Karpas-422 (cell line): ENCODE results near the gene ZSCAN21. TPM values are rescaled to one million over a fixed set of nuclear protein-coding genes. Genes with fewer than 3 reads are reported as not detected.

Experiments used
- DNase-seq: peaks from one replicate; pipeline ENCODE4 v3.0.0-alpha.2; 2015
- H2AFZ ChIP-seq: fragments of 200-600 bp; sonication (generic); 2 replicates; pipeline ENCODE4 v1.6.1; 2014; ENCODE audit warnings: antibody characterized with exemption, low read length, mixed read lengths
- H3K27ac ChIP-seq: fragments of 200-600 bp; sonication (generic); 2 replicates; pipeline ENCODE4 v1.5.1; 2014; ENCODE audit warnings: mild to moderate bottlenecking, low read length, moderate library complexity
- H3K27me3 ChIP-seq: fragments of 200-600 bp; sonication (generic); 2 replicates; pipeline ENCODE4 v1.6.1; 2014; ENCODE audit warnings: low read length, mixed read lengths
- H3K36me3 ChIP-seq: fragments of 200-600 bp; sonication (generic); 2 replicates; pipeline ENCODE4 v1.6.1; 2014; ENCODE audit warnings: low read length, mixed read lengths; ENCODE audit not compliant: insufficient read depth
- H3K4me1 ChIP-seq: fragments of 200-600 bp; sonication (generic); 2 replicates; pipeline ENCODE4 v1.6.1; 2014; ENCODE audit warnings: mild to moderate bottlenecking, low read length, mixed read lengths
- H3K4me2 ChIP-seq: fragments of 200-600 bp; sonication (generic); 2 replicates; pipeline ENCODE4 v1.6.1; 2014; ENCODE audit warnings: low read length, low read depth, mild to moderate bottlenecking; ENCODE audit not compliant: poor library complexity, severe bottlenecking
- H3K4me3 ChIP-seq: fragments of 200-600 bp; sonication (generic); 2 replicates; pipeline ENCODE4 v1.5.1; 2014; ENCODE audit warnings: mild to moderate bottlenecking, antibody characterized with exemption, low read length, mixed read lengths
- H3K79me2 ChIP-seq: fragments of 200-600 bp; sonication (generic); 2 replicates; pipeline ENCODE4 v1.6.1; 2014; ENCODE audit warnings: mild to moderate bottlenecking, low read length, mixed read lengths
- H3K9ac ChIP-seq: fragments of 200-600 bp; sonication (generic); 2 replicates; pipeline ENCODE4 v1.6.0; 2014; ENCODE audit warnings: low read length
- H3K9me2 ChIP-seq: fragments of 200-600 bp; sonication (generic), shearing (Covaris generic); replicated peaks from 2 replicates; pipeline ENCODE4 v1.6.0; 2014; ENCODE audit warnings: mild to moderate bottlenecking, low read length, moderate library complexity; ENCODE audit not compliant: insufficient read depth
- H3K9me3 ChIP-seq: fragments of 300-700, 200-600 bp; sonication (generic); 2 replicates; pipeline ENCODE4 v1.6.1; 2014; ENCODE audit warnings: low read length, mixed read lengths
- H4K20me1 ChIP-seq: fragments of 200-600 bp; sonication (generic); 2 replicates; pipeline ENCODE4 v1.6.1; 2014; ENCODE audit warnings: mild to moderate bottlenecking, antibody characterized with exemption, low read length, low read depth; ENCODE audit not compliant: insufficient read depth
- small RNA-seq: library from RNA; depleted of rRNA; stranded (forward); fragments of <200 nt; gene quantifications from one replicate; pipeline ENCODE3, GENCODE V24; 2014
- total RNA-seq: library from RNA; depleted of rRNA; stranded (reverse); fragments of >200 nt; shearing (Covaris generic); gene quantifications from 2 replicates; pipeline ENCODE4 v1.2.3, GENCODE V29; 2014; ENCODE audit warnings: low replicate concordance; rRNA removed

The ZSCAN21 gene
- total RNA-seq, 1 experiment from 2014 or later: 6.1 TPM

- no peaks in the 10 kb centered on the region for H4K20me1 ChIP-seq
- H2AFZ ChIP-seq: no peak overlapping the region
- DNase-seq: no peak
- H3K4me3 ChIP-seq: no peak overlapping the region
- H3K79me2 ChIP-seq: no peaks in the 10 kb centered on the region
- no peak overlapping the region for H3K27ac ChIP-seq
- H3K9me3 ChIP-seq: no peaks in the 10 kb centered on the region
- no peaks in the 10 kb centered on the region for H3K4me1 ChIP-seq
- no peak overlapping the region for H3K9ac ChIP-seq
- peaks cover 7% of the 10 kb centered on the region; the same call in 1 of the 2 replicates for H3K36me3 ChIP-seq
- no peaks in the 10 kb centered on the region for H3K27me3 ChIP-seq
- no peak overlapping the region for H3K4me2 ChIP-seq
- no peaks in the 10 kb centered on the region for H3K9me2 ChIP-seq
These were observed 61.6 kb downstream of the ZSCAN21 start for GRCh38 chr7:100111156-100111555.

GRCh38 chr7:100111914-100112313 is 62.3 kb downstream of the ZSCAN21 start:
- Histone ChIP-seq H3K27ac (no peak overlapping the region), H3K27me3 (no peaks in the 10 kb centered on the region), H3K9me2 (no peaks in the 10 kb centered on the region), H3K4me3 (no peak overlapping the region), H3K79me2 (no peaks in the 10 kb centered on the region), H3K4me2 (no peak overlapping the region), H3K36me3 (peaks cover 7% of the 10 kb centered on the region; the same call in 1 of the 2 replicates), H2AFZ (no peak overlapping the region), H3K4me1 (no peaks in the 10 kb centered on the region), H3K9ac (no peak overlapping the region), H4K20me1 (no peaks in the 10 kb centered on the region), H3K9me3 (no peaks in the 10 kb centered on the region)
- no peak for DNase-seq

Small RNAs within 50 kb of the gene (small RNA-seq; reads per million reads assigned to genes)
- gene MIR106B: 120 reads per million, percentile 99 among the genes with 10 or more reads in this experiment
- gene MIR25: 935 reads per million, percentile 100 among the genes with 10 or more reads in this experiment
- 529 reads per million, percentile 100 among the genes with 10 or more reads in this experiment for gene MIR93

Other genes starting within 250 kb of the ZSCAN21 start
- not detected in 2 replicates for gene CYP3A43, start 221.8 kb upstream of the ZSCAN21 start, total RNA-seq
- gene OR2AE1, start 172.7 kb upstream of the ZSCAN21 start, total RNA-seq: not detected in 2 replicates
- 20.9 and 25.2 TPM in 2 replicates for gene TRIM4, start 130.2 kb upstream of the ZSCAN21 start, total RNA-seq
- gene GJC3, start 120.2 kb upstream of the ZSCAN21 start, total RNA-seq: 0.47 TPM in 1 of 2 replicates, not detected in the other
- gene AZGP1, start 73.7 kb upstream of the ZSCAN21 start, total RNA-seq: 1.0 and 2.0 TPM in 2 replicates
- gene ZKSCAN1, start 34.2 kb upstream of the ZSCAN21 start, total RNA-seq: 21.3 and 22.1 TPM in 2 replicates
- 17.6 and 20.8 TPM in 2 replicates for gene ZNF3, start 31.9 kb downstream of the ZSCAN21 start, total RNA-seq
- 52.7 and 61.1 TPM in 2 replicates for gene COPS6, start 39.2 kb downstream of the ZSCAN21 start, total RNA-seq
- gene MCM7, start 51.6 kb downstream of the ZSCAN21 start, total RNA-seq: 109 and 175 TPM in 2 replicates
- 3.6 and 14.5 TPM in 2 replicates for gene AP4M1, start 51.9 kb downstream of the ZSCAN21 start, total RNA-seq
- 30.6 and 34.3 TPM in 2 replicates for gene TAF6, start 69.6 kb downstream of the ZSCAN21 start, total RNA-seq
- gene CNPY4, start 69.9 kb downstream of the ZSCAN21 start, total RNA-seq: 13.0 and 16.6 TPM in 2 replicates
- gene MBLAC1, start 77.2 kb downstream of the ZSCAN21 start, total RNA-seq: 1.4 TPM in 1 of 2 replicates, not detected in the other
- gene LAMTOR4, start 99.1 kb downstream of the ZSCAN21 start, total RNA-seq: 171 and 292 TPM in 2 replicates
- 15.8 and 23.3 TPM in 2 replicates for gene TRAPPC14, start 108.9 kb downstream of the ZSCAN21 start, total RNA-seq
- 0.11 TPM in 1 of 2 replicates, not detected in the other for gene GAL3ST4, start 118.8 kb downstream of the ZSCAN21 start, total RNA-seq
- 1.9 and 5.3 TPM in 2 replicates for gene GPC2, start 127.6 kb downstream of the ZSCAN21 start, total RNA-seq
- 8.1 and 22.1 TPM in 2 replicates for gene STAG3, start 128.1 kb downstream of the ZSCAN21 start, total RNA-seq
- 1.6 and 2.7 TPM in 2 replicates for gene PVRIG, start 170.2 kb downstream of the ZSCAN21 start, total RNA-seq